K562 (cell line): ENCODE results near the gene PTPRZ1. TPM values are rescaled to one million over a fixed set of nuclear protein-coding genes. Genes with fewer than 3 reads are reported as not detected.

Source experiments
- DPF2 ChIP-seq: fragments of 450-650 bp; IDR thresholded peaks from 2 replicates; pipeline ENCODE4 v1.6.1; 2016
- FOXK2 ChIP-seq, 2 experiments: fragments of 450-650 bp; IDR thresholded peaks in 1 of 2; conservative IDR thresholded peaks in 1 of 2; 2 replicates each; pipeline ENCODE4 v1.6.1; 2016; ENCODE audit warnings: low read depth in 2 of 2, mild to moderate bottlenecking in 1 of 2
- MCM5 ChIP-seq: fragments of 450-650 bp; IDR thresholded peaks from 2 replicates; pipeline ENCODE4 v1.6.1; 2016; ENCODE audit warnings: low read depth
- PURB ChIP-seq: sonication (generic); formaldehyde crosslinking; IDR thresholded peaks from 2 replicates; pipeline ENCODE4 v1.9.0; 2021; ENCODE audit warnings: low read depth, mild to moderate bottlenecking, missing genetic modification reagents
- ZBED1 ChIP-seq: IDR thresholded peaks from 2 replicates; pipeline ENCODE4 v1.6.1; 2014
- ZNF146 ChIP-seq: IDR thresholded peaks from one replicate; pipeline ENCODE4 v1.6.1; 2018; ENCODE audit warnings: missing compliant biosample characterization; ENCODE audit not compliant: unreplicated experiment
- ZNF764 ChIP-seq: fragments of 250-450 bp; sonication (Bioruptor Pico); IDR thresholded peaks from 2 replicates; pipeline ENCODE4 v1.4.0; 2020; ENCODE audit warnings: low read depth, mild to moderate bottlenecking, moderate library complexity
- polyA plus RNA-seq, 8 experiments: library from polyadenylated mRNA; depleted of rRNA in 4 of 8; stranded (reverse) in 5 of 8; unstranded in 3 of 8; fragments of >200 nt; fragmentation: Nextera tagmentation in 2 of 8; fragmentation: Illumina TruSeq in 1 of 8; extraction: Ambion mirVana in 2 of 8; extraction: Trizol in 1 of 8; gene quantifications; 2 replicates each; pipeline versions ENCODE4 v1.2.1 to v1.2.3, GENCODE V29; 2011 to 2014; ENCODE audit warnings: inconsistent platforms in 1 of 8, missing spikeins in 1 of 8
- total RNA-seq, 7 experiments: library from RNA; depleted of rRNA in 6 of 7; stranded (reverse); fragments of >200 nt in 6 of 7; fragmentation: Illumina TruSeq in 2 of 7; extraction: Trizol in 2 of 7; gene quantifications; 2 replicates each; pipeline versions ENCODE4 v1.2.1 to v1.2.3, GENCODE V29; 2011 to 2021; ENCODE audit warnings: low replicate concordance in 1 of 7
- TF ChIP-seq, protein P1 (sequence below): fragments of 450-650 bp; IDR thresholded peaks from 2 replicates; pipeline ENCODE4 v1.6.1; 2016; ENCODE audit warnings: mild to moderate bottlenecking, moderate library complexity

The PTPRZ1 gene
- total and polyA plus RNA-seq, 9 of the 15 experiments (the other 6 are each of a cell fraction or from before 2014, with no cell fraction given): 0.04 TPM; not detected in 7

DNA sequence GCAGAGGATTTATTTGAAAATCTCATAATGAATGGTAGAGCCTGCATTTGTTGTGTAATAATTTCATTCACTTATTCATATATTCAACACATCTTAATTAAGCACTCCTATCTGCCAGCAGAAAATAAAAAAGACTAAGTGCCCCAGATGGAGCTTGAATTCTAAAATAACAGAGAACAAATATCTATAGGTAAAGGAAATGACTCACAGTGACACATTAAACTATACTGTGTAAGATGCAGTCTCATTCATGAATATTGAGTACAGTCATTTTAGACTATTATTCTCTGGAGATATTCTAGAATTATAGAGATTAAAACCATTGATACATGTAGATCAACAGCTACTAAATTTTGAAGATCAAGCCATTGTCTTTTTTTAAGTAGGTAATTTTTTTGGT lies 72.1 kb downstream of the PTPRZ1 start (continued):
- TF ChIP-seq ZNF764 (no peak), FOXK2 (conservative IDR thresholded peaks at IDR 0.05 in 1 of 2, IDR thresholded peaks at IDR 0.05 in 1 of 2; ENCODE audit: low read depth in 2 of 2) (no peak), ZNF146 (CRISPR knock-in tag) (no peak), DPF2 (no peak), MCM5 (no peak), ZBED1 (no peak), PURB (no peak)
- TF ChIP-seq, protein P1, sequence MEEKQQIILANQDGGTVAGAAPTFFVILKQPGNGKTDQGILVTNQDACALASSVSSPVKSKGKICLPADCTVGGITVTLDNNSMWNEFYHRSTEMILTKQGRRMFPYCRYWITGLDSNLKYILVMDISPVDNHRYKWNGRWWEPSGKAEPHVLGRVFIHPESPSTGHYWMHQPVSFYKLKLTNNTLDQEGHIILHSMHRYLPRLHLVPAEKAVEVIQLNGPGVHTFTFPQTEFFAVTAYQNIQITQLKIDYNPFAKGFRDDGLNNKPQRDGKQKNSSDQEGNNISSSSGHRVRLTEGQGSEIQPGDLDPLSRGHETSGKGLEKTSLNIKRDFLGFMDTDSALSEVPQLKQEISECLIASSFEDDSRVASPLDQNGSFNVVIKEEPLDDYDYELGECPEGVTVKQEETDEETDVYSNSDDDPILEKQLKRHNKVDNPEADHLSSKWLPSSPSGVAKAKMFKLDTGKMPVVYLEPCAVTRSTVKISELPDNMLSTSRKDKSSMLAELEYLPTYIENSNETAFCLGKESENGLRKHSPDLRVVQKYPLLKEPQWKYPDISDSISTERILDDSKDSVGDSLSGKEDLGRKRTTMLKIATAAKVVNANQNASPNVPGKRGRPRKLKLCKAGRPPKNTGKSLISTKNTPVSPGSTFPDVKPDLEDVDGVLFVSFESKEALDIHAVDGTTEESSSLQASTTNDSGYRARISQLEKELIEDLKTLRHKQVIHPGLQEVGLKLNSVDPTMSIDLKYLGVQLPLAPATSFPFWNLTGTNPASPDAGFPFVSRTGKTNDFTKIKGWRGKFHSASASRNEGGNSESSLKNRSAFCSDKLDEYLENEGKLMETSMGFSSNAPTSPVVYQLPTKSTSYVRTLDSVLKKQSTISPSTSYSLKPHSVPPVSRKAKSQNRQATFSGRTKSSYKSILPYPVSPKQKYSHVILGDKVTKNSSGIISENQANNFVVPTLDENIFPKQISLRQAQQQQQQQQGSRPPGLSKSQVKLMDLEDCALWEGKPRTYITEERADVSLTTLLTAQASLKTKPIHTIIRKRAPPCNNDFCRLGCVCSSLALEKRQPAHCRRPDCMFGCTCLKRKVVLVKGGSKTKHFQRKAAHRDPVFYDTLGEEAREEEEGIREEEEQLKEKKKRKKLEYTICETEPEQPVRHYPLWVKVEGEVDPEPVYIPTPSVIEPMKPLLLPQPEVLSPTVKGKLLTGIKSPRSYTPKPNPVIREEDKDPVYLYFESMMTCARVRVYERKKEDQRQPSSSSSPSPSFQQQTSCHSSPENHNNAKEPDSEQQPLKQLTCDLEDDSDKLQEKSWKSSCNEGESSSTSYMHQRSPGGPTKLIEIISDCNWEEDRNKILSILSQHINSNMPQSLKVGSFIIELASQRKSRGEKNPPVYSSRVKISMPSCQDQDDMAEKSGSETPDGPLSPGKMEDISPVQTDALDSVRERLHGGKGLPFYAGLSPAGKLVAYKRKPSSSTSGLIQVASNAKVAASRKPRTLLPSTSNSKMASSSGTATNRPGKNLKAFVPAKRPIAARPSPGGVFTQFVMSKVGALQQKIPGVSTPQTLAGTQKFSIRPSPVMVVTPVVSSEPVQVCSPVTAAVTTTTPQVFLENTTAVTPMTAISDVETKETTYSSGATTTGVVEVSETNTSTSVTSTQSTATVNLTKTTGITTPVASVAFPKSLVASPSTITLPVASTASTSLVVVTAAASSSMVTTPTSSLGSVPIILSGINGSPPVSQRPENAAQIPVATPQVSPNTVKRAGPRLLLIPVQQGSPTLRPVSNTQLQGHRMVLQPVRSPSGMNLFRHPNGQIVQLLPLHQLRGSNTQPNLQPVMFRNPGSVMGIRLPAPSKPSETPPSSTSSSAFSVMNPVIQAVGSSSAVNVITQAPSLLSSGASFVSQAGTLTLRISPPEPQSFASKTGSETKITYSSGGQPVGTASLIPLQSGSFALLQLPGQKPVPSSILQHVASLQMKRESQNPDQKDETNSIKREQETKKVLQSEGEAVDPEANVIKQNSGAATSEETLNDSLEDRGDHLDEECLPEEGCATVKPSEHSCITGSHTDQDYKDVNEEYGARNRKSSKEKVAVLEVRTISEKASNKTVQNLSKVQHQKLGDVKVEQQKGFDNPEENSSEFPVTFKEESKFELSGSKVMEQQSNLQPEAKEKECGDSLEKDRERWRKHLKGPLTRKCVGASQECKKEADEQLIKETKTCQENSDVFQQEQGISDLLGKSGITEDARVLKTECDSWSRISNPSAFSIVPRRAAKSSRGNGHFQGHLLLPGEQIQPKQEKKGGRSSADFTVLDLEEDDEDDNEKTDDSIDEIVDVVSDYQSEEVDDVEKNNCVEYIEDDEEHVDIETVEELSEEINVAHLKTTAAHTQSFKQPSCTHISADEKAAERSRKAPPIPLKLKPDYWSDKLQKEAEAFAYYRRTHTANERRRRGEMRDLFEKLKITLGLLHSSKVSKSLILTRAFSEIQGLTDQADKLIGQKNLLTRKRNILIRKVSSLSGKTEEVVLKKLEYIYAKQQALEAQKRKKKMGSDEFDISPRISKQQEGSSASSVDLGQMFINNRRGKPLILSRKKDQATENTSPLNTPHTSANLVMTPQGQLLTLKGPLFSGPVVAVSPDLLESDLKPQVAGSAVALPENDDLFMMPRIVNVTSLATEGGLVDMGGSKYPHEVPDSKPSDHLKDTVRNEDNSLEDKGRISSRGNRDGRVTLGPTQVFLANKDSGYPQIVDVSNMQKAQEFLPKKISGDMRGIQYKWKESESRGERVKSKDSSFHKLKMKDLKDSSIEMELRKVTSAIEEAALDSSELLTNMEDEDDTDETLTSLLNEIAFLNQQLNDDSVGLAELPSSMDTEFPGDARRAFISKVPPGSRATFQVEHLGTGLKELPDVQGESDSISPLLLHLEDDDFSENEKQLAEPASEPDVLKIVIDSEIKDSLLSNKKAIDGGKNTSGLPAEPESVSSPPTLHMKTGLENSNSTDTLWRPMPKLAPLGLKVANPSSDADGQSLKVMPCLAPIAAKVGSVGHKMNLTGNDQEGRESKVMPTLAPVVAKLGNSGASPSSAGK: no peak
